ENCODE results near the gene POU2AF1. TPM values are rescaled to one million over a fixed set of nuclear protein-coding genes. Genes with fewer than 3 reads are reported as not detected.

The POU2AF1 gene
- total and polyA plus RNA-seq, 2 of the 13 experiments (the other 11 are each of a cell fraction or from before 2014, with no cell fraction given): 1.9 to 3.6 TPM

DNA sequence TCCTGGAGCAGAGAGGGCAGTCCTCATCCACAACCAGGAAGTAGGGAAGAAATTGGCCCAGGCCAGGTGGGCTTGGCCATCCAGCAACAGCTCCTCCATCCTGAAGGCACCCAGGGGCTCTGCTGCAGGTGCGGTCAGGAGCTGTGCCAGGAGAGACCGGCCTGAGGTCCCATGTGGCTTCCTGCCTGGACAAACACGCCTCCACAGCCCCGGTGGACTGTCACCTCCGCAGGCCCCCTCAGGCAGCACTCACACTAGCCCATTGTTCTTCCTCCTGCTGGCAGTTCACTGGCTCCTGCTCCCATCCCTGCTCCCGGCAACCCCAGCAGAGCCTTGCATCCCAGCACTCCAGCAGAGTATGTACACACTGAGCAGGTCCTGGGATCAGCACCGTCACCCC is 16.0 kb upstream of the POU2AF1 start (continued):
- no peak for TF ChIP-seq RBM39 (IDR thresholded peaks at IDR 0.05; ENCODE audit: low read depth, low read length, poor library complexity, severe bottlenecking)
- TF ChIP-seq, protein P1, sequence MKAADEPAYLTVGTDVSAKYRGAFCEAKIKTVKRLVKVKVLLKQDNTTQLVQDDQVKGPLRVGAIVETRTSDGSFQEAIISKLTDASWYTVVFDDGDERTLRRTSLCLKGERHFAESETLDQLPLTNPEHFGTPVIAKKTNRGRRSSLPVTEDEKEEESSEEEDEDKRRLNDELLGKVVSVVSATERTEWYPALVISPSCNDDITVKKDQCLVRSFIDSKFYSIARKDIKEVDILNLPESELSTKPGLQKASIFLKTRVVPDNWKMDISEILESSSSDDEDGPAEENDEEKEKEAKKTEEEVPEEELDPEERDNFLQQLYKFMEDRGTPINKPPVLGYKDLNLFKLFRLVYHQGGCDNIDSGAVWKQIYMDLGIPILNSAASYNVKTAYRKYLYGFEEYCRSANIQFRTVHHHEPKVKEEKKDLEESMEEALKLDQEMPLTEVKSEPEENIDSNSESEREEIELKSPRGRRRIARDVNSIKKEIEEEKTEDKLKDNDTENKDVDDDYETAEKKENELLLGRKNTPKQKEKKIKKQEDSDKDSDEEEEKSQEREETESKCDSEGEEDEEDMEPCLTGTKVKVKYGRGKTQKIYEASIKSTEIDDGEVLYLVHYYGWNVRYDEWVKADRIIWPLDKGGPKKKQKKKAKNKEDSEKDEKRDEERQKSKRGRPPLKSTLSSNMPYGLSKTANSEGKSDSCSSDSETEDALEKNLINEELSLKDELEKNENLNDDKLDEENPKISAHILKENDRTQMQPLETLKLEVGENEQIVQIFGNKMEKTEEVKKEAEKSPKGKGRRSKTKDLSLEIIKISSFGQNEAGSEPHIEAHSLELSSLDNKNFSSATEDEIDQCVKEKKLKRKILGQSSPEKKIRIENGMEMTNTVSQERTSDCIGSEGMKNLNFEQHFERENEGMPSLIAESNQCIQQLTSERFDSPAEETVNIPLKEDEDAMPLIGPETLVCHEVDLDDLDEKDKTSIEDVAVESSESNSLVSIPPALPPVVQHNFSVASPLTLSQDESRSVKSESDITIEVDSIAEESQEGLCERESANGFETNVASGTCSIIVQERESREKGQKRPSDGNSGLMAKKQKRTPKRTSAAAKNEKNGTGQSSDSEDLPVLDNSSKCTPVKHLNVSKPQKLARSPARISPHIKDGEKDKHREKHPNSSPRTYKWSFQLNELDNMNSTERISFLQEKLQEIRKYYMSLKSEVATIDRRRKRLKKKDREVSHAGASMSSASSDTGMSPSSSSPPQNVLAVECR (CRISPR knock-in tag; IDR thresholded peaks at IDR 0.05; ENCODE audit: borderline replicate concordance): peak; percentile 66; the same call in 1 of the 2 replicates
- TF ChIP-seq ZEB1 (IDR thresholded peaks at IDR 0.05; ENCODE audit: insufficient replicate concordance, low read depth): peak; percentile 52
- peak; percentile 92 for TF ChIP-seq GATAD2A (CRISPR knock-in tag; IDR thresholded peaks at IDR 0.05)
- TF ChIP-seq, protein P2, sequence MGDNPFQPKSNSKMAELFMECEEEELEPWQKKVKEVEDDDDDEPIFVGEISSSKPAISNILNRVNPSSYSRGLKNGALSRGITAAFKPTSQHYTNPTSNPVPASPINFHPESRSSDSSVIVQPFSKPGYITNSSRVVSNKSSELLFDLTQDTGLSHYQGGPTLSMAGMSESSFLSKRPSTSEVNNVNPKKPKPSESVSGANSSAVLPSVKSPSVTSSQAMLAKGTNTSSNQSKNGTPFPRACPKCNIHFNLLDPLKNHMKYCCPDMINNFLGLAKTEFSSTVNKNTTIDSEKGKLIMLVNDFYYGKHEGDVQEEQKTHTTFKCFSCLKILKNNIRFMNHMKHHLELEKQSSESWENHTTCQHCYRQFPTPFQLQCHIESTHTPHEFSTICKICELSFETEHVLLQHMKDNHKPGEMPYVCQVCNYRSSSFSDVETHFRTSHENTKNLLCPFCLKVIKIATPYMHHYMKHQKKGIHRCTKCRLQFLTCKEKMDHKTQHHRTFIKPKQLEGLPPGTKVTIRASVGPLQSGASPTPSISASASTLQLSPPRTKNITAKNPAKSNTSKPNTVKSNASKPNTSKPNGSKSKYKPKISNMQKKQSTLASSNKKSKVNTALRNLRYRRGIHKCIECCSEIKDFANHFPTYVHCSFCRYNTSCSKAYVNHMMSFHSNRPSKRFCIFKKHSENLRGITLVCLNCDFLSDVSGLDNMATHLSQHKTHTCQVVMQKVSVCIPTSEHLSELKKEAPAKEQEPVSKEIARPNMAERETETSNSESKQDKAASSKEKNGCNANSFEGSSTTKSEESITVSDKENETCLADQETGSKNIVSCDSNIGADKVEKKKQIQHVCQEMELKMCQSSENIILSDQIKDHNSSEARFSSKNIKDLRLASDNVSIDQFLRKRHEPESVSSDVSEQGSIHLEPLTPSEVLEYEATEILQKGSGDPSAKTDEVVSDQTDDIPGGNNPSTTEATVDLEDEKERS (CRISPR knock-in tag; IDR thresholded peaks at IDR 0.05): peak; percentile 72; the same call in 1 of the 2 replicates
- peak; percentile 32; the same call in 1 of the 2 replicates for TF ChIP-seq ZNF12 (CRISPR knock-in tag; IDR thresholded peaks at IDR 0.05)
- TF ChIP-seq ZNF7 (CRISPR knock-in tag; IDR thresholded peaks at IDR 0.05): no peak
- no peak for TF ChIP-seq NFATC3 (CRISPR knock-in tag; IDR thresholded peaks at IDR 0.05)
- peak; percentile 74; the same call in 1 of the 2 replicates for TF ChIP-seq HOXA3 (CRISPR knock-in tag; IDR thresholded peaks at IDR 0.05)
- no peak for TF ChIP-seq ATF7 (IDR thresholded peaks at IDR 0.05)
- TF ChIP-seq ATF7 (CRISPR knock-in tag; IDR thresholded peaks at IDR 0.05): no peak
- peak; percentile 81; the same call in 1 of the 2 replicates for TF ChIP-seq NFKB2 (CRISPR knock-in tag; IDR thresholded peaks at IDR 0.05; ENCODE audit: borderline replicate concordance)
- TF ChIP-seq ARID2 (CRISPR knock-in tag; IDR thresholded peaks at IDR 0.05; ENCODE audit: borderline replicate concordance): no peak
- no peak for TF ChIP-seq TEF (CRISPR knock-in tag; IDR thresholded peaks at IDR 0.05)
- no peak for TF ChIP-seq MATR3 (CRISPR knock-in tag; IDR thresholded peaks at IDR 0.05)
- no peak for TF ChIP-seq IKZF1 (IDR thresholded peaks at IDR 0.05)
- peak; percentile 55; the same call in 1 of the 2 replicates for TF ChIP-seq RBAK (CRISPR knock-in tag; IDR thresholded peaks at IDR 0.05)
- TF ChIP-seq ZNF350 (CRISPR knock-in tag; IDR thresholded peaks at IDR 0.05; ENCODE audit: borderline replicate concordance, low read depth): peak; percentile 54; the same call in 1 of the 2 replicates
- TF ChIP-seq ZNF674 (CRISPR knock-in tag; IDR thresholded peaks at IDR 0.05; ENCODE audit: low read depth): no peak
- TF ChIP-seq ZNF672 (CRISPR knock-in tag; IDR thresholded peaks at IDR 0.05): no peak
- no peak for TF ChIP-seq SCMH1 (CRISPR knock-in tag; IDR thresholded peaks at IDR 0.05; ENCODE audit: borderline replicate concordance)
- no peak for TF ChIP-seq NBN (conservative IDR thresholded peaks at IDR 0.05)
